GM12878 (cell line): ENCODE results near the gene AKAP12. TPM values are rescaled to one million over a fixed set of nuclear protein-coding genes. Genes with fewer than 3 reads are reported as not detected.

Source experiments
- ATAC-seq: fragments of 200-7000 bp; cut with Tn5 transposase; 3 replicates; pipeline ENCODE4 v1.9.1; 2020; ENCODE audit warnings: mild to moderate bottlenecking, moderate library complexity
- BruUV-seq: library from RNA; stranded (reverse); fragments of 400-500 nt; replicated peaks from 2 replicates; lab custom pipeline; 2021; lab: Mats Ljungman, UMichigan
- CTCF ChIA-PET: fragments of 300-600 bp; sonication (Branson Sonifier 250); formaldehyde crosslinking; extraction: SDS; loops from one replicate; lab custom pipeline; 2021; ENCODE audit warnings: inconsistent platforms; lab: Yijun Ruan, JAX
- POLR2A ChIA-PET: fragments of 350-600 bp; formaldehyde crosslinking; extraction: SDS; loops from one replicate; lab custom pipeline; 2021; ENCODE audit warnings: inconsistent platforms; lab: Charles Lee
- RAD21 ChIA-PET: fragments of 300-600 bp; sonication (Branson Sonifier 250); formaldehyde crosslinking; loops from one replicate; lab custom pipeline; 2023; ENCODE audit warnings: antibody characterized with exemption; ENCODE audit not compliant: unreplicated experiment; lab: Charles Lee
- SMC1A ChIA-PET: fragments of 300-600 bp; sonication (Branson Sonifier 250); formaldehyde crosslinking; loops from one replicate; lab custom pipeline; 2023; ENCODE audit not compliant: unreplicated experiment, uncharacterized antibody; lab: Charles Lee
- DNase-seq: peaks from one replicate; pipeline ENCODE4 v3.0.0-alpha.2; 2011; ENCODE audit warnings: low read depth, low spot score
- FAIRE-seq: peaks from 3 replicates; lab custom pipeline; 2011; peaks lifted over from hg19 to GRCh38; lab: Jason Lieb, UNC
- H2AFZ ChIP-seq: 2 replicates; pipeline ENCODE4 v1.6.0; 2011; ENCODE audit warnings: low read depth, low read length, control low read depth; ENCODE audit not compliant: control insufficient read depth
- H3K27ac ChIP-seq: 2 replicates; pipeline ENCODE4 v1.5.1; 2011; ENCODE audit warnings: control low read depth; ENCODE audit not compliant: control insufficient read depth, insufficient read depth
- H3K27me3 ChIP-seq, 2 experiments: replicated peaks in 1 of 2; 2 replicates each; pipeline versions ENCODE4 v1.6.0 to v1.6.1; 2011; ENCODE audit warnings: low read length in 1 of 2; ENCODE audit not compliant: control insufficient read depth in 2 of 2, insufficient read depth in 2 of 2
- H3K36me3 ChIP-seq, 2 experiments: 2 replicates each; pipeline ENCODE4 v1.5.1; 2011; ENCODE audit warnings: low read length in 1 of 2; ENCODE audit not compliant: control insufficient read depth in 2 of 2, insufficient read depth in 2 of 2
- H3K4me1 ChIP-seq: 2 replicates; pipeline ENCODE4 v1.6.1; 2011; ENCODE audit warnings: mild to moderate bottlenecking, low read length, moderate library complexity, mixed read lengths; ENCODE audit not compliant: control insufficient read depth, insufficient read depth
- H3K4me2 ChIP-seq: 2 replicates; pipeline ENCODE4 v1.6.0; 2011; ENCODE audit warnings: control low read depth; ENCODE audit not compliant: control insufficient read depth, insufficient read depth
- H3K4me3 ChIP-seq: fragments of 200-600 bp; sonication (generic); 2 replicates; pipeline ENCODE4 v1.5.1; 2016
- H3K79me2 ChIP-seq: 2 replicates; pipeline ENCODE4 v1.6.0; 2011; ENCODE audit warnings: low read length; ENCODE audit not compliant: control insufficient read depth, insufficient read depth
- H3K9ac ChIP-seq: 2 replicates; pipeline ENCODE4 v1.8.0; 2011; ENCODE audit warnings: low read length, control low read depth, mixed read lengths; ENCODE audit not compliant: control insufficient read depth, insufficient read depth
- H3K9me3 ChIP-seq: replicated peaks from 3 replicates; pipeline ENCODE4 v1.5.1; 2011; ENCODE audit warnings: mild to moderate bottlenecking, low read length; ENCODE audit not compliant: control insufficient read depth, insufficient read depth
- H4K20me1 ChIP-seq: 2 replicates; pipeline ENCODE4 v1.6.0; 2011; ENCODE audit not compliant: control insufficient read depth, insufficient read depth
- BHLHE40 ChIP-seq, 2 experiments: fragments of 450-650 bp in 1 of 2; IDR thresholded peaks; 2 replicates each; pipeline ENCODE4 v1.6.1; 2011 to 2017; ENCODE audit warnings: low read depth in 2 of 2, borderline replicate concordance in 1 of 2, improper control_type of control experiment in 1 of 2, low read length in 1 of 2, mild to moderate bottlenecking in 1 of 2
- CHD2 ChIP-seq: IDR thresholded peaks from 2 replicates; pipeline ENCODE4 v1.6.1; 2011; ENCODE audit warnings: low read depth, low read length, improper control_type of control experiment, borderline replicate concordance
- CREB1 ChIP-seq: IDR thresholded peaks from 2 replicates; pipeline ENCODE4 v1.6.1; 2012; ENCODE audit warnings: low read depth, mild to moderate bottlenecking, inconsistent platforms
- E2F8 ChIP-seq: fragments of 450-650 bp; IDR thresholded peaks from 2 replicates; pipeline ENCODE4 v1.6.1; 2018; ENCODE audit warnings: mild to moderate bottlenecking, low read depth, moderate library complexity; ENCODE audit not compliant: partially characterized antibody
- ELK1 ChIP-seq: IDR thresholded peaks from 2 replicates; pipeline ENCODE4 v1.6.1; 2012; ENCODE audit warnings: low read depth, low read length, improper control_type of control experiment
- ETV6 ChIP-seq, 2 experiments: fragments of 450-650 bp in 1 of 2; IDR thresholded peaks in 1 of 2; conservative IDR thresholded peaks in 1 of 2; 2 replicates each; pipeline ENCODE4 v1.6.1; 2014; ENCODE audit warnings: antibody characterized with exemption in 1 of 2, borderline replicate concordance in 1 of 2, low read depth in 1 of 2, mild to moderate bottlenecking in 1 of 2, moderate library complexity in 1 of 2
- HDAC2 ChIP-seq: fragments of 200-600 bp; sonication (generic); IDR thresholded peaks from 2 replicates; pipeline ENCODE4 v1.6.1; 2017
- HDAC6 ChIP-seq: fragments of 200-600 bp; sonication (generic); IDR thresholded peaks from one replicate; pipeline ENCODE4 v1.8.0; 2017; ENCODE audit warnings: antibody characterized with exemption; ENCODE audit not compliant: unreplicated experiment
- HDGF ChIP-seq: fragments of 450-650 bp; IDR thresholded peaks from 2 replicates; pipeline ENCODE4 v1.6.1; 2016; ENCODE audit warnings: antibody characterized with exemption
- KAT2A ChIP-seq: conservative IDR thresholded peaks from 2 replicates; pipeline ENCODE4 v1.6.1; 2011; ENCODE audit warnings: low read depth, low read length; ENCODE audit not compliant: control insufficient read depth
- PBX3 ChIP-seq: IDR thresholded peaks from 2 replicates; pipeline ENCODE4 v1.6.1; 2011; ENCODE audit warnings: mild to moderate bottlenecking, low read depth, low read length, moderate library complexity; ENCODE audit not compliant: insufficient replicate concordance
- PML ChIP-seq: IDR thresholded peaks from 2 replicates; pipeline ENCODE4 v1.6.1; 2012; ENCODE audit warnings: low read length, inconsistent platforms
- RELA ChIP-seq: fragments of 450-650 bp; IDR thresholded peaks from 2 replicates; pipeline ENCODE4 v1.8.0; 2014; ENCODE audit warnings: borderline replicate concordance; ENCODE audit not compliant: partially characterized antibody
- SKIL ChIP-seq: fragments of 450-650 bp; IDR thresholded peaks from 2 replicates; pipeline ENCODE4 v1.6.1; 2017; ENCODE audit warnings: mild to moderate bottlenecking, low read depth, inconsistent platforms; ENCODE audit not compliant: poor library complexity, severe bottlenecking
- SREBF1 ChIP-seq: IDR thresholded peaks from 2 replicates; pipeline ENCODE4 v1.6.1; 2012; ENCODE audit warnings: mild to moderate bottlenecking, low read length
- STAT1 ChIP-seq: fragments of 450-650 bp; conservative IDR thresholded peaks from 2 replicates; pipeline ENCODE4 v1.6.1; 2014; ENCODE audit warnings: antibody characterized with exemption, mild to moderate bottlenecking
- ZBED1 ChIP-seq: IDR thresholded peaks from 2 replicates; pipeline ENCODE4 v1.6.1; 2016; ENCODE audit warnings: borderline replicate concordance
- ZNF384 ChIP-seq: IDR thresholded peaks from 2 replicates; pipeline ENCODE4 v1.6.1; 2012; ENCODE audit warnings: low read depth, mild to moderate bottlenecking, low read length, improper control_type of control experiment, borderline replicate concordance
- WGBS: methylation state at CpG from one replicate; pipeline ENCODE4 v1.1.6; 2016; ENCODE audit warnings: low lambda C conversion rate; ENCODE audit not compliant: insufficient replicate concordance, insufficient coverage; ENCODE audit errors: missing lambda C conversion rate; 5-methylcytosine and 5-hydroxymethylcytosine counted together
- in situ Hi-C: fragments of 300-500 bp; cut with MboI; formaldehyde crosslinking; loops from 9 replicates; pipeline ENCODE4 v1.14.3; 2018; ENCODE audit warnings: mixed read lengths
- intact Hi-C: fragments of 100-400 bp; cut with micrococcal nuclease; formaldehyde crosslinking; loops from one replicate; pipeline ENCODE4 v1.14.2; 2022; ENCODE audit not compliant: unreplicated experiment
- polyA plus RNA-seq, 11 experiments: library from polyadenylated mRNA; depleted of rRNA in 4 of 11; unstranded in 6 of 11; stranded (reverse) in 5 of 11; fragments of >200 nt; fragmentation: Nextera tagmentation in 4 of 11; fragmentation: Illumina TruSeq in 1 of 11; extraction: Ambion mirVana in 4 of 11; extraction: Trizol in 1 of 11; gene quantifications; 1 replicate in 1 of 11; 2 replicates in 10 of 11; pipeline versions ENCODE4 v1.2.1 to v1.2.3, GENCODE V29; 2011 to 2016; ENCODE audit warnings: inconsistent platforms in 2 of 11, missing spikeins in 2 of 11, low read depth in 1 of 11
- total RNA-seq, 4 experiments: library from RNA; depleted of rRNA in 3 of 4; stranded (reverse); fragments of >200 nt in 3 of 4; fragmentation: Illumina TruSeq in 1 of 4; extraction: Trizol in 1 of 4; gene quantifications; 2 replicates each; pipeline versions ENCODE4 v1.2.1 to v1.2.3, GENCODE V29; 2013 to 2021

AKAP12 gene
- total and polyA plus RNA-seq, 10 of the 15 experiments (the other 5 are each of a cell fraction or from before 2014, with no cell fraction given), result under 0.01 to 0.72 (median 0.06) TPM; not detected in 4

DNA sequence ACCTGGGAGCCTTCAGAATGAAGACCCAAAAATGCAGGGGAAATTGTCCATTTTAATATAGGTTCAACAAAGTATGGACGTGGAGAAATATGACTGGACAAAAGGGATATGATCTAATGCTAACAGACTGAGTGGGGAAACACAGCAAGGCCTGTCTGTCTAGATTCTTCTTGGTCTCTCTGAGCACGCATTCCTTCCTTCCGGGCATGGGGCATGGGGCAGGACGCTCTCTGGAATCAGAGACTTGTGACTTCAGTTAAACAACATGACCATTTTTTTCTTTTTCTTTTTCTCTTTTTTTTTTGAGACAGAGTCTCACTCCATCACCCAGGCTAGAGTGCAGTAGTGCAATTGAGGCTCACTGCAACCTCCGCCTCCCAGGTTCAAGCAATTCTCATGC lies 119.7 kb downstream of the AKAP12 start:
- SMC1A ChIA-PET, result no interaction called here
- POLR2A ChIA-PET, result no interaction called here
- TF ChIP-seq PBX3 (no peak), SKIL (no peak), CHD2 (no peak), E2F8 (no peak), CREB1 (no peak), STAT1 (no peak), KAT2A (no peak), HDGF (no peak), BHLHE40 (IDR thresholded peaks at IDR 0.05; ENCODE audit: borderline replicate concordance in 1 of 2, low read depth in 2 of 2, low read length in 1 of 2) (no peak), SREBF1 (no peak), PML (no peak), ELK1 (no peak), ETV6 (conservative IDR thresholded peaks at IDR 0.05 in 1 of 2, IDR thresholded peaks at IDR 0.05 in 1 of 2; ENCODE audit: borderline replicate concordance in 1 of 2, low read depth in 1 of 2) (no peak), ZBED1 (no peak), ZNF384 (no peak), HDAC2 (no peak), HDAC6 (no peak), RELA (no peak)

More for the DNA sequence above, 119.7 kb downstream of the AKAP12 start:
- Histone ChIP-seq H4K20me1 (no peaks in the 10 kb centered on the region), H3K4me2 (no peak overlapping the region), H3K79me2 (no peaks in the 10 kb centered on the region), H2AFZ (no peak overlapping the region), H3K9ac (no peak overlapping the region), H3K27ac (no peak overlapping the region), H3K9me3 (no peaks in the 10 kb centered on the region), H3K4me3 (no peak overlapping the region), H3K27me3 (no peaks in the 10 kb centered on the region), H3K4me1 (no peaks in the 10 kb centered on the region), H3K36me3 (no peaks in the 10 kb centered on the region; a peak in 1 of 4 replicates)
- no peak for ATAC-seq
- no peak for DNase-seq
- intact Hi-C loops, result no loop called here
- ChIA-PET CTCF (interaction anchor here (1.5 kb wide), 1 partner anchor 23 kb away, joined by 3 read pairs; no protein-coding TSS in a partner anchor), RAD21 (no interaction called here)
- no TSS peak for BruUV-seq
- no peak for FAIRE-seq
- 89% methylated on average over 5 of the region's 5 CpGs for WGBS
- in situ Hi-C loops, result no loop called here
